ENCODE measurements around the gene C14orf132. TPM values are rescaled to one million over a fixed set of nuclear protein-coding genes. Genes with fewer than 3 reads are reported as not detected.

C14orf132 gene
- total RNA-seq, 1 donor from 2014 or later, result 32.6 TPM

DNA sequence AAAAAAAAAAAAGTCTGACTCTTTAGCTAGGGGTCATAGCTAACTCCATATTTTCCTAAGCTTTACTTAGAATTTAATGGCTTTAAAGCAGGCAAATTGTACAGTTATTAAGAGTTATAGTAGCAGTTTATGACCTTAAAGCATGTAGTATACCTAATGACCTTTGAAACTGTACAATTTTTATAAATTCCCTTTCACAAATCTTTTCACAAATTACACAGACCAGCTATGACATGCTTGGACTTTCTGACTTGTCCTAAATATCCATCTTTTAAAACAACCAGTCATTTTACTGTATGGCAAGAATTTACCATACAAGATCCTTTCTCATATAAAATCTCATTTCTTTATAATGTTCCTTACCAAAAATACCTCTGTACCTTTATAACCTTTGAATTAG, 74.8 kb downstream of the C14orf132 start:
- no peak for FAIRE-seq
- no peak for DNase-seq (ENCODE audit: low spot score in 2 of 2)

DNA sequence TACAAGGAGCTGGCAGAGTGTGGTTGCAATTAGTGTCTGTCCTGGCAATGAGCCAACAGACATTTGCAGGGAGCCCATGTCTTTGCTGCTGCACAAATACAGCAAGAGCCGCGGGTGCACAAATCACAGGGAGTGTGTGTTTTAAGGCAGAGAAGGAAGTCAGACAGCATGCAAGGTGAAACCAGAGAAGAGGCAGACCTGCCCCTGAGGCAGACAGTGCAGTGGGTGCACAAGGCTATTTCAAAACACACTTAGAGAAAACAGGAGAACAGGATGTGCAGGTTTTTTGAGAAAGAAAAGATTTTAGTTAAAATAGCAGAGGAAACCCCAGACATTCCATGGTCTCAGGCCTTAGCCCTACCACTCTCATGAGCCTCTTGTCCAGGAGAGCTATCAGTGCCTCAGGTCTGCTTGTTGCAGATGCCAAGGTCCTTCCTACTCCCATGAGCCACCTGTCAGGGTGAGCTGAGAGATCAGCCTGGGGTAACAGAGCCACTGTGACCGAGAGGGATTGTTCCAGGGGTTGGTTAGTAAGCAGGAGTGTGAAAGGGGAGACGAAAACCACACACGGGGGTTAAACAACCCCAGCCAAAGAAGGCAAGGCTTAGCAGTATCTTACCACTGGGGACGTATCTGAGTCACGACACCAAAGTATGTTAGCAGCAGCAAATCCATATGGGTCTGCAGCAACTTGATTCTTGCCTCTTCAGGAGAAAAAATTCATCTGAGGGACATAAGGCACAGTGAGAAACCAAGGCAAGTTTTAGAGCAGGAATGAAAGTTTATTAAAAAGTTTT, 78.1 kb downstream of the C14orf132 start:
- no peak for FAIRE-seq
- DNase-seq (ENCODE audit: low spot score in 2 of 2), result no peak

GRCh38 chr14:96117960-96118359, 78.8 kb downstream of the C14orf132 start:
- DNase-seq (ENCODE audit: low spot score in 2 of 2) (no peak), FAIRE-seq (no peak)

- DNase-seq (ENCODE audit: low spot score in 2 of 2), result no peak
- FAIRE-seq, result no peak
These were observed 79.2 kb downstream of the C14orf132 start for GRCh38 chr14:96118391-96118790.

- no peak for FAIRE-seq
These were observed 80.8 kb downstream of the C14orf132 start for GRCh38 chr14:96119947-96120346.

DNA sequence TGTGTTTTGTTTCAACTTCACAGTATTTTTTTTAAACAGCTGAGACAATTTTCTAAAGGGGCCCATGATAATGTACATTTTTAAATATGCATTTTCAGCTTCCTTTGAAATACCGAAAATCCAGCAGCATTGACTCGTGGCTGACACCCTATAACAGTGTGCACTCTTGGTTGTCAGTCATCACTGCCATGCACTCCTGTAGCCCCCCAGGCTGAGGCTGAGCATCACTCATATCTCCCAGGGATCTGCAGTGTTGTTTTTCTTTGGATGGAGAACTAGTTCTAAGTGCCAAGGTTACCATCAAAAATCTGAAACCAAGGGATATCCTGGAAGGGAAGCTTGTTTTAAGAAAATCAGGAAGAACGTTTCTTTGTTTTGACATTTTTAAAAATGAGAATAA, 81.2 kb downstream of the C14orf132 start:
- DNase-seq (ENCODE audit: low spot score in 2 of 2), result no peak
- FAIRE-seq, result no peak

More at GRCh38 chr14:96119947-96120346, 80.8 kb downstream of the C14orf132 start:
- no peak for DNase-seq (ENCODE audit: low spot score in 2 of 2)

DNA sequence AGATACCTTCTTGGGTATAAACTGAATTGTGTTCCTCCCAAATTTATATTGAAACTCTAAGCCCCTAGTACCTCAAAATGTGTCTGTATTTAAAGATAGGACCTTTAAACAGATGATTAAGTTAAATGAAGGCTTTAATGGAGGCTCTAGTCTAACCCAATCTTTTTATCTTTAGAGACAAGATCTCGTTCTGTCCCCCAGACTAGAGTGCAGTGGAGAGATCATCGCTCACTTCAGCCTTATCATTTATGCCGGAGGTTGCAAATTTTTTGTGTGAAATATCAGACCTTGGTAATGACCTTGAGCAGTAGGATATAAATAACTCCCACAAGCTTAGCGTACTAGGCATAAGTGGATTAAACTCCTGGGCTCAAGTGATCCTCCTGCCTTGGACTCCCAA, 81.8 kb downstream of the C14orf132 start:
- DNase-seq (ENCODE audit: low spot score in 2 of 2) (no peak), FAIRE-seq (no peak)

DNA sequence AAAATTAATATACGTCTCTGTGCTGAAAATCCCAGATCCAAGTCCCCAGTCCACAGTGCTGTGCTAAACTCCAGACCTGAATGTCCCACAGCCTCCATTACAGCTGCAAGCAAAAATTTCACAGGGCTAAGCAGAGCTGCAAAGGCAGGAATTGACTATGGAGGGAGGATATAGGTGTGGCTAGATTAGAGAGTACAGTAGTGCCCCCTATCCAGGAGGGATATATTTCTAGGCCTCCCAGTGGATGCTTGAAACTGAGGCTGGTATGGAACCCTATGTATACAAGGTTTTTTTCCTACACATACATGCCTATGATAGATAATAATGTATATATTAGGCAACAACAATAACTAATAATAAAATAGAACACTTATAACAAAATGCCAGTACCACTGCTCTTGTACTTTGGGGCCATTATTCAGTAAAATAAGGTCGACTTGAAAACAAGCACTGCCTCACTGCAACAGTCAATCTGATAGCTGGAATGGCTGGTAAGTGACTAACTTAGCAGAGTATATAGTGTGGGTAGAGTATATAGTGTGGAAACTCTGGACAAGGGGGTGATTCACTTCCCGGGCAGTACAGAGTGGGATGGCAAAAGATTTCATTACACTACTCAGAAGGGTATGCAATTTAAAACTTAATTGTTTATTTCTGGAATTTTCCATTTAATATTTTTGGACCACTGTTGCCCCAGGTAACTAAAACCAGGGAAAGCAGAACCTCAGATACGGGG, 82.7 kb downstream of the C14orf132 start:
- DNase-seq (ENCODE audit: low spot score in 2 of 2) (no peak), FAIRE-seq (no peak)

- FAIRE-seq, result no peak
- DNase-seq (ENCODE audit: low spot score in 2 of 2), result no peak
These were observed 83.3 kb downstream of the C14orf132 start for GRCh38 chr14:96122496-96122895.

- FAIRE-seq (no peak), DNase-seq (ENCODE audit: low spot score in 2 of 2) (no peak)
These were observed 86.4 kb downstream of the C14orf132 start for GRCh38 chr14:96125536-96125935.

- no peak for FAIRE-seq
- no peak for DNase-seq (ENCODE audit: low spot score in 2 of 2)
These were observed 87.2 kb downstream of the C14orf132 start for GRCh38 chr14:96126339-96126782.

GRCh38 chr14:96126783-96127271, 87.7 kb downstream of the C14orf132 start:
- no peak for FAIRE-seq
- no peak for DNase-seq (ENCODE audit: low spot score in 2 of 2)

- DNase-seq (ENCODE audit: low spot score in 2 of 2) (no peak), FAIRE-seq (no peak)
These were observed 90.1 kb downstream of the C14orf132 start for GRCh38 chr14:96129128-96129736.

- DNase-seq (ENCODE audit: low spot score in 2 of 2) (no peak), FAIRE-seq (no peak)
These were observed 91.2 kb downstream of the C14orf132 start for GRCh38 chr14:96130391-96130790.

DNA sequence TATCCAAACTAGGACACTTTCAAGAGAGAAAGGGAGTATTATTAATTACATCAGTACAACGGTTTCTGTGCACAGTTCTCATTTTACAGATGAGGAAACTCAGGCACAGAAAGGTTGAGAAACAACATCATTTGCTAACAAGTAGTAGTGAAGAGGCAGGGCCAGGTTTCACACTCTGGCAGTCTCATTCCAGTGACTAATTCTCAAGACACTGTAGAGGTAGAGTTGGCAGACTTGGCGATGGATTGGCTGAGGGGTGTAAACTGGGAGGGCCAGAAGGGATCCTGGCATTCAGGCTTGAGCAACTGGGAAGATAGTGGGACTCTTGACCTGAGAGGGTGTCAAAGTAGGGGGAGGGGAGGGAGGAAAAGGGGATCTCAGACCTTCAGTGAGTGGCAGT, 91.7 kb downstream of the C14orf132 start:
- FAIRE-seq (no peak), DNase-seq (ENCODE audit: low spot score in 2 of 2) (no peak)

DNA sequence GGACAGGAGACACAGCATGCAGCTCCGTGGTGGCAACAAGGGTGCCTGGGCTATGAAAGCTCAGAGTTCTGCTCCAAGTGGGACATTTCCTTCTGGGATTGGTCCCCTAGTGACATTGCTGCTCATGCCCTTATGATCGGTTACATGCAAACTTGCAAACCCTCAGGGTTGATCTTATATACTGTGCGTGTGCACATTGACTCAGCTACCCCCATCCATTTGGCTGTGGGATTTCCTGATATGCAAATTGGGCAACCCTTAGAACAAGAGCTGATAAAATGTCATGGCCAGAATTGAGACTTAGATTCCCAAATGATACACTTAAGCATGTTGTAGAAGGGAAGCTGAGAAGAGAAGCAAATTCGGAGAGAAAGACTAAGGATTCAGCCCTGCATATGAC, 92.7 kb downstream of the C14orf132 start:
- DNase-seq (ENCODE audit: low spot score in 2 of 2) (no peak), FAIRE-seq (no peak)

DNA sequence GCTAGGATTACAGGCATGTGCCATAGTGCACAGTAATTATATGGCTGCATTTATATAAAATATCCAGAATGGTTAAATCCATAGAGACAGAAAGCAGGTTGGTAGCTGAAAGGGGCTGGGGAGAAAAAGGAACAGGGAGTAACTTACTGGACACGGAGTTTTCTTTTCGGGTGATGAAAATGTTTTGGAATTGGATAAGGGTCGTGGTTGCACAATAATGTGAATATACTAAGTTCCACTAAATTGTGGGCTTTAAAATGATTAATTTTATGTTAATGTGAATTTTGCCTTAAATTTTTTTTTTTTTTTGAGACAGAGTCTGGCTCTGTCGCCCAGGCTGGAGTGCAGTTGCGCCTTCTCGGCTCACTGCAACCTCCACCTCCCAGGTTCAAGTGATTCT, 95.3 kb downstream of the C14orf132 start:
- DNase-seq (ENCODE audit: low spot score in 2 of 2), result no peak
- no peak for FAIRE-seq

- FAIRE-seq (no peak), DNase-seq (ENCODE audit: low spot score in 2 of 2) (no peak)
These were observed 96.1 kb downstream of the C14orf132 start for GRCh38 chr14:96135285-96135684.

- DNase-seq (ENCODE audit: low spot score in 2 of 2), result no peak
These were observed 97.3 kb downstream of the C14orf132 start for GRCh38 chr14:96136371-96137005.

DNA sequence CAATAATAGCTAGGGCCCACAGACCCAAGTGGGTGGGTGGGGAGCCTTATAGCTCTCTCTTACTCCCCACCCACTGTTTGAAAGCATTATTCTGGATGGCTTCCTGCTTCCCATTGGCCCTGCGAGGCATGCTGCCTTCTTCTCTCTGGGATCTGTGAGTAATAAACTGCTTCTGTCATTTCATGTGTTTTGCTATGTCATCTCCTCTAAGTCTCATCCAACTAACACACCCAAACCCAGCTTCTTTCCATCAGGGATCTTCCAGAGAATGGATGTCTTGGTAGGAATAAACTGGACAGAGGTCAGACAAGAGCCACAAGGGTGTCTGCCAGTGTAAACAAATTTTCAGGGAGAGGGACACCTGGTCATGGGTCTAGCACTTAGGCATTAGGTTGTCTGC, 99.1 kb downstream of the C14orf132 start:
- DNase-seq (ENCODE audit: low spot score in 2 of 2) (no peak), FAIRE-seq (no peak)

More at GRCh38 chr14:96136371-96137005, 97.3 kb downstream of the C14orf132 start:
- FAIRE-seq, result no peak

- no peak for DNase-seq (ENCODE audit: low spot score in 2 of 2)
- no peak for FAIRE-seq
These were observed 100.0 kb downstream of the C14orf132 start for GRCh38 chr14:96139169-96139568.

Data from frontal cortex (tissue), 4 donors.